ENCODE data around the gene CHI3L2. TPM values are rescaled to one million over a fixed set of nuclear protein-coding genes. Genes with fewer than 3 reads are reported as not detected.

Gene CHI3L2
- total RNA-seq, 4 donors from 2014 or later: 0.42 to 13.1 (median 4.7) TPM; not detected in 1

DNA sequence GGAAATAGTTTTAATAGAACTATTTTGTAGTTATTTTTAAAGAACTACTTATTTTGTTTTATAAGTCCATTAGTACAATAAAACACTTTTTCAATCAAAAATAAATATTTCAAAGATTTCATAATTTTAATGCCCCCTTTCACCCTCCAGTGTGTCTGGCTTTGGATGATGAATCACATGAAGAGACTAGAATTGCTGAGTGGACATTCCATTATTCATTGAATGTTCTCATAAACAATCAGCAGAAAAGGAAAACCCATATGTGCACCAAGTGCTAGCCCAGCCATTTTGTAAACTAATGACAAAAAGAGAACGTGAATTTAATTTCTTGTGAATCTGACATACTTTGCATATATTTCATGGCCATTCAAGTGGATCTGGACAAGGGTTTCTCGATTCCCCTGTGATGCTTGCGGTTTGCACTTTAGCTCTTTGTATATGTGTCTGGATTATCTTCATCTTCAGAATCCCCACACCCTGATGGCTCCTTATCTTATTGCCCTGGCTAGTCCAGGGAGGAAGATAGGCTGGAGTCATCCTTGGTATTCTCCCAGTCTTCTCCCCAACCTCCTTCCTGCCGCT, 42.4 kb downstream of the CHI3L2 start:
- TF ChIP-seq POLR2AphosphoS5 (IDR thresholded peaks at IDR 0.05) (no peak), EP300 (IDR thresholded peaks at IDR 0.05) (no peak), POLR2A (IDR thresholded peaks at IDR 0.05) (no peak)
- TF ChIP-seq, protein P1, sequence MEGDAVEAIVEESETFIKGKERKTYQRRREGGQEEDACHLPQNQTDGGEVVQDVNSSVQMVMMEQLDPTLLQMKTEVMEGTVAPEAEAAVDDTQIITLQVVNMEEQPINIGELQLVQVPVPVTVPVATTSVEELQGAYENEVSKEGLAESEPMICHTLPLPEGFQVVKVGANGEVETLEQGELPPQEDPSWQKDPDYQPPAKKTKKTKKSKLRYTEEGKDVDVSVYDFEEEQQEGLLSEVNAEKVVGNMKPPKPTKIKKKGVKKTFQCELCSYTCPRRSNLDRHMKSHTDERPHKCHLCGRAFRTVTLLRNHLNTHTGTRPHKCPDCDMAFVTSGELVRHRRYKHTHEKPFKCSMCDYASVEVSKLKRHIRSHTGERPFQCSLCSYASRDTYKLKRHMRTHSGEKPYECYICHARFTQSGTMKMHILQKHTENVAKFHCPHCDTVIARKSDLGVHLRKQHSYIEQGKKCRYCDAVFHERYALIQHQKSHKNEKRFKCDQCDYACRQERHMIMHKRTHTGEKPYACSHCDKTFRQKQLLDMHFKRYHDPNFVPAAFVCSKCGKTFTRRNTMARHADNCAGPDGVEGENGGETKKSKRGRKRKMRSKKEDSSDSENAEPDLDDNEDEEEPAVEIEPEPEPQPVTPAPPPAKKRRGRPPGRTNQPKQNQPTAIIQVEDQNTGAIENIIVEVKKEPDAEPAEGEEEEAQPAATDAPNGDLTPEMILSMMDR (IDR thresholded peaks at IDR 0.05): no peak
- Histone ChIP-seq H3K4me1 (peaks cover 0 to 8% (median 3%) of the 10 kb centered on the region in 3 donors), H3K27ac (no peak overlapping the region), H3K27me3 (peaks cover 61% of the 10 kb centered on the region), H3K4me3 (no peak overlapping the region), H3K9me3 (peaks cover 0 to 9% (median 0%) of the 10 kb centered on the region in 3 donors), H3K36me3 (no peaks in the 10 kb centered on the region)
- ATAC-seq: no peak
- WGBS, 2 donors (ENCODE audit: low coverage in 1 of 2): 73 to 76% methylated on average over 4 of the region's 4 CpGs

DNA sequence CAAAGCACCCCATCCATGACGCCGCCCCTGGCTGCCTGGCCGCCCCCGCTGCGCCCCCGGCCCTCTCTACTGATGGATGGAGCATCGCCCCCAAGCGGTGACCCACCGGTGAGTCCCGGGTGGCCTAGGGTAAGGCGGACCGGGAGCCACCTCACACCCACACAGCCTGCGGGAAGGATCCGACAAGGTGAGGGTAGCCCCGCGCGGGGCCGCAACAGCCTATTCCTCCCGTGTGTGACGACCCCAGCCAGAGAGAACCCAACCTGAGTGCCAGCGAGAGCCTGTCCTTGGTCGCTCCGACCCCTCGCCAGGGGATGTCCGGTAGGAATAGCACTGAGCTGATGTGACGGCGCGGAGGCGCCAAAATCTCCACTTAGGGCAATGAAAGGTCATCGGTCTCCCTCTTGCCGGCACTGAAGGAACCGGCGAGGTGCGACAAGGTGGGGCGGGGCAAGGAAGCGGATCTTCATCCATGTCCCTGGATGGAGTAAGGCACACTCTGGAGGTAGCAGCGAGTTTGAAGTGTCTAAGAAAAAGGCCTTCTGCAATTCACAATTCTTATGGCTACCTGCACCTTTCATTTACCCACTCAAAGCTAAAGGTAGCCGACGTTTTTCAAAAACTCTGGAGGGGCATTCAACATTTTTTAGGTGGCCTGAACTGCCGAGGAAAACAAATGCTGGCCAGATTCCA, 43.4 kb downstream of the CHI3L2 start:
- H3K27me3 ChIP-seq: peaks cover 61% of the 10 kb centered on the region
- H3K4me3 ChIP-seq: no peak overlapping the region
- 4% methylated on average over 15 of the region's 40 CpGs; no CpG with 5 or more reads in 1 of the 2 donors for WGBS, 2 donors (ENCODE audit: low coverage in 1 of 2)

GRCh38 chr1:111271464-111271801, 43.9 kb downstream of the CHI3L2 start:
- WGBS, 2 donors (ENCODE audit: low coverage in 1 of 2): 12 to 13% methylated on average over 6 to 13 of the region's 16 CpGs
- H3K4me3 ChIP-seq: no peak overlapping the region
- no peaks in the 10 kb centered on the region for H3K36me3 ChIP-seq
- H3K4me1 ChIP-seq: peaks cover 0 to 8% (median 3%) of the 10 kb centered on the region in 3 donors
- H3K27ac ChIP-seq: no peak overlapping the region
- H3K27me3 ChIP-seq: peaks cover 60% of the 10 kb centered on the region
- TF ChIP-seq POLR2A (IDR thresholded peaks at IDR 0.05) (no peak), EP300 (IDR thresholded peaks at IDR 0.05) (no peak), POLR2AphosphoS5 (IDR thresholded peaks at IDR 0.05) (no peak)
- TF ChIP-seq, protein P1 (IDR thresholded peaks at IDR 0.05): no peak
- ATAC-seq: no peak
- peaks cover 0 to 11% (median 0%) of the 10 kb centered on the region in 3 donors for H3K9me3 ChIP-seq

More for the DNA sequence above, 43.4 kb downstream of the CHI3L2 start:
- TF ChIP-seq, protein P1 (IDR thresholded peaks at IDR 0.05): no peak
- TF ChIP-seq POLR2AphosphoS5 (IDR thresholded peaks at IDR 0.05) (no peak), POLR2A (IDR thresholded peaks at IDR 0.05) (no peak), EP300 (IDR thresholded peaks at IDR 0.05) (no peak)
- Histone ChIP-seq H3K4me1 (peaks cover 0 to 8% (median 3%) of the 10 kb centered on the region in 3 donors), H3K9me3 (peaks cover 0 to 9% (median 0%) of the 10 kb centered on the region in 3 donors), H3K36me3 (no peaks in the 10 kb centered on the region), H3K27ac (no peak overlapping the region)
- ATAC-seq: no peak

DNA sequence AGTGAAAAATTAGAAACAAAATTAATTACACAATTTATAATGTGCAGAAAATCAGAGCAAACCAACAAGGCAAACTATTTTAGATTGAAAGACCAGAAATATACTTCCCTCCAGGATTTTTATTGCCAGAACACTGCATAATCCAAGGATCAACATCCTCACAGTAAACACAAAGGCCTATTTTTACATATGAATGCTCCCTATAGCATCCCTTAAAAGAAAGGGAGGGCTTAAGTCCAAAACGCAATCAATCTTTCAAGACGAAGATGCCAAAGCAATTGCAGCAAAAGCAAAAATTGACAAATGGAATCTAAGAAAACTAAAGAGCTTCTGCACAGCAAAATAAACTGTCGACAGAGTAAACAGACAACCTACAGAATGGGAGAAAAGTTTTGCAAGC, 44.6 kb downstream of the CHI3L2 start:
- Histone ChIP-seq H3K9me3 (peaks cover 0 to 15% (median 0%) of the 10 kb centered on the region in 3 donors), H3K27me3 (peaks cover 53% of the 10 kb centered on the region), H3K27ac (no peak overlapping the region), H3K4me1 (peaks cover 0 to 8% (median 3%) of the 10 kb centered on the region in 3 donors), H3K36me3 (no peaks in the 10 kb centered on the region), H3K4me3 (no peak overlapping the region)
- no peak for ATAC-seq
- TF ChIP-seq, protein P1 (IDR thresholded peaks at IDR 0.05): no peak
- WGBS, 2 donors (ENCODE audit: low coverage in 1 of 2): 37 to 40% methylated on average over 3 of the region's 3 CpGs

DNA sequence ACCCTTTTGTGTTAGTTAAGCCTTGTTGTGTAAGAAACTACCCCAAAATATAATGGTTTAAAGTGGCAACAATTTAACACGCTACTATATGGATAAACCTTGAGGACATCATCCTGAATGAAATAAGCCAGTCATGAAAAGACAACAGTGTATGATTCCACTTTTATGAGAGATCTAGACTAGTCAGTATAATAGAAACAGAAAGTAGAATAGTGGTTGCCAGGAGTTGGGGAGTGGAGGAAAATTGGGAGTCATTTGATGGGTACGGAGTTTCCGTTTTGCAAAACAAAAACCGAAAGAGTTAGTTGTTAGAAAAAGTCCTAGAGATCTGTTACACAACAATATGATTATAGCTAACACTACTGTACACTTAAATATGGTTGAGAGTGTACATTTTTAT, 47.1 kb downstream of the CHI3L2 start:
- H3K36me3 ChIP-seq: no peaks in the 10 kb centered on the region
- H3K4me1 ChIP-seq: peaks cover 0 to 8% (median 3%) of the 10 kb centered on the region in 3 donors
- H3K27me3 ChIP-seq: peaks cover 35% of the 10 kb centered on the region
- no peak overlapping the region for H3K4me3 ChIP-seq
- H3K9me3 ChIP-seq: peaks cover 0 to 17% (median 0%) of the 10 kb centered on the region in 3 donors
- no peak overlapping the region for H3K27ac ChIP-seq
- ATAC-seq: peak; percentile 7
- TF ChIP-seq POLR2AphosphoS5 (IDR thresholded peaks at IDR 0.05) (no peak), POLR2A (IDR thresholded peaks at IDR 0.05) (no peak), EP300 (IDR thresholded peaks at IDR 0.05) (no peak)
- TF ChIP-seq, protein P1 (IDR thresholded peaks at IDR 0.05): no peak
- WGBS, 2 donors (ENCODE audit: low coverage in 1 of 2): 74 to 83% methylated on average over 3 to 4 of the region's 4 CpGs

Measured in gastroesophageal sphincter (tissue), 4 donors.